SK-N-MC (cell line): Measurements from ENCODE around the gene JPH3.

Experiments used
- DNase-seq: peaks from one replicate; pipeline ENCODE4 v3.0.0-alpha.2; 2011; ENCODE audit warnings: low read depth, low spot score
- H3K27ac ChIP-seq: fragments of 200-600 bp; sonication (generic); 2 replicates; pipeline ENCODE4 v1.5.1; 2016; ENCODE audit warnings: mixed run types
- H3K36me3 ChIP-seq: fragments of 200-600 bp; sonication (generic); 2 replicates; pipeline ENCODE4 v1.6.1; 2017; ENCODE audit warnings: antibody characterized with exemption, low read length, mixed read lengths; ENCODE audit not compliant: insufficient read depth
- H3K4me3 ChIP-seq: fragments of 200-600 bp; sonication (generic); 2 replicates; pipeline ENCODE4 v1.5.1; 2016
- H3K9ac ChIP-seq: fragments of 200-600 bp; sonication (generic); 2 replicates; pipeline ENCODE4 v1.8.0; 2017; ENCODE audit warnings: mixed run types, mixed read lengths; ENCODE audit not compliant: insufficient read length
- H3K9me3 ChIP-seq: fragments of 200-600 bp; sonication (generic); 2 replicates; pipeline ENCODE4 v1.6.1; 2017; ENCODE audit warnings: low read depth, mild to moderate bottlenecking, antibody characterized with exemption, low read length, moderate library complexity, mixed read lengths
- EZH2 ChIP-seq: fragments of 200-600 bp; sonication (generic); IDR thresholded peaks from one replicate; pipeline ENCODE4 v1.6.1; 2017; ENCODE audit warnings: antibody characterized with exemption
- FOXP2 ChIP-seq: optimal IDR thresholded peaks from 2 replicates; pipeline ENCODE3; 2011; ENCODE audit warnings: mild to moderate bottlenecking, moderate library complexity; ENCODE audit not compliant: insufficient read depth; ENCODE audit errors: extremely low read length, control extremely low read depth
- POLR2AphosphoS5 ChIP-seq: IDR thresholded peaks from 2 replicates; pipeline ENCODE4 v1.6.1; 2012; ENCODE audit warnings: mild to moderate bottlenecking, low read depth, low read length, borderline replicate concordance

Gene JPH3

GRCh38 chr16:87602821-87603683, 744 bp downstream of the JPH3 start:
- H3K36me3 ChIP-seq = no peaks in the 10 kb centered on the region
- no peaks in the 10 kb centered on the region for H3K9me3 ChIP-seq
- DNase-seq = no peak
- no peak overlapping the region for H3K9ac ChIP-seq
- H3K4me3 ChIP-seq = no peak overlapping the region
- H3K27ac ChIP-seq = no peak overlapping the region
- TF ChIP-seq FOXP2 (no peak), EZH2 (no peak), POLR2AphosphoS5 (no peak)

GRCh38 chr16:87603684-87604633, 1.7 kb downstream of the JPH3 start:
- no peaks in the 10 kb centered on the region for H3K36me3 ChIP-seq
- TF ChIP-seq EZH2 = no peak
- no peak for TF ChIP-seq FOXP2
- TF ChIP-seq POLR2AphosphoS5 = no peak
- no peak overlapping the region for H3K4me3 ChIP-seq

GRCh38 chr16:87604634-87605111, 2.4 kb downstream of the JPH3 start:
- TF ChIP-seq POLR2AphosphoS5 = no peak
- no peaks in the 10 kb centered on the region for H3K9me3 ChIP-seq
- H3K36me3 ChIP-seq = no peaks in the 10 kb centered on the region
- DNase-seq = no peak
- no peak overlapping the region for H3K4me3 ChIP-seq
- no peak overlapping the region for H3K27ac ChIP-seq
- no peak overlapping the region for H3K9ac ChIP-seq

More at GRCh38 chr16:87603684-87604633, 1.7 kb downstream of the JPH3 start:
- DNase-seq = no peak
- Histone ChIP-seq H3K9ac (no peak overlapping the region), H3K27ac (no peak overlapping the region), H3K9me3 (no peaks in the 10 kb centered on the region)

GRCh38 chr16:87607223-87607622, 4.9 kb downstream of the JPH3 start:
- no peak overlapping the region for H3K4me3 ChIP-seq
- no peak overlapping the region for H3K27ac ChIP-seq
- no peak for TF ChIP-seq POLR2AphosphoS5
- TF ChIP-seq FOXP2 = no peak
- no peak for TF ChIP-seq EZH2
- H3K9me3 ChIP-seq = no peaks in the 10 kb centered on the region
- no peak overlapping the region for H3K9ac ChIP-seq
- DNase-seq = no peak
- no peaks in the 10 kb centered on the region for H3K36me3 ChIP-seq

- no peak for TF ChIP-seq FOXP2
- TF ChIP-seq POLR2AphosphoS5 = no peak
- no peak for TF ChIP-seq EZH2
These were observed 5.6 kb downstream of the JPH3 start for GRCh38 chr16:87607871-87608270.

GRCh38 chr16:87608400-87608985, 6.2 kb downstream of the JPH3 start:
- Histone ChIP-seq H3K36me3 (no peaks in the 10 kb centered on the region), H3K27ac (no peak overlapping the region), H3K9me3 (no peaks in the 10 kb centered on the region), H3K4me3 (no peak overlapping the region), H3K9ac (no peak overlapping the region)
- TF ChIP-seq EZH2 (no peak), POLR2AphosphoS5 (no peak), FOXP2 (no peak)
- DNase-seq = no peak

More at GRCh38 chr16:87607871-87608270, 5.6 kb downstream of the JPH3 start:
- no peaks in the 10 kb centered on the region for H3K9me3 ChIP-seq
- no peak for DNase-seq
- H3K9ac ChIP-seq = no peak overlapping the region
- H3K36me3 ChIP-seq = no peaks in the 10 kb centered on the region
- no peak overlapping the region for H3K27ac ChIP-seq
- no peak overlapping the region for H3K4me3 ChIP-seq

- DNase-seq = no peak
- no peak overlapping the region for H3K9ac ChIP-seq
- H3K36me3 ChIP-seq = no peaks in the 10 kb centered on the region
- no peak overlapping the region for H3K4me3 ChIP-seq
- no peak for TF ChIP-seq EZH2
- TF ChIP-seq FOXP2 = no peak
- no peak for TF ChIP-seq POLR2AphosphoS5
- no peaks in the 10 kb centered on the region for H3K9me3 ChIP-seq
- H3K27ac ChIP-seq = no peak overlapping the region
These were observed 7.7 kb downstream of the JPH3 start for GRCh38 chr16:87610026-87610425.

GRCh38 chr16:87611456-87611855, 9.1 kb downstream of the JPH3 start:
- Histone ChIP-seq H3K9me3 (no peaks in the 10 kb centered on the region), H3K4me3 (no peak overlapping the region), H3K9ac (no peak overlapping the region), H3K36me3 (no peaks in the 10 kb centered on the region), H3K27ac (no peak overlapping the region)
- no peak for DNase-seq
- no peak for TF ChIP-seq POLR2AphosphoS5
